Testis (tissue), 2 donors: ENCODE measurements around the gene SLC15A4.
"Not testable (repeated sequence)": the region's sequence is repeated elsewhere in the genome, so short reads cannot be mapped to it uniquely, and the experiment has no call there.

ENCODE experiments used
- POLR2A ChIP-seq: fragments of 450-650 bp; IDR thresholded peaks from one replicate; pipeline ENCODE4 v1.6.1; 2017; ENCODE audit warnings: antibody characterized with exemption, mild to moderate bottlenecking, moderate library complexity
- TF ChIP-seq, protein P1 (sequence below), 3 experiments: fragments of 450-650 bp in 2 of 3; fragments of 200-600 bp in 1 of 3; sonication (generic) in 1 of 3; IDR thresholded peaks; one replicate each; pipeline ENCODE4 v1.5.1; 2016 to 2019; ENCODE audit warnings: antibody characterized with exemption in 3 of 3, mild to moderate bottlenecking in 2 of 3, moderate library complexity in 1 of 3

DNA sequence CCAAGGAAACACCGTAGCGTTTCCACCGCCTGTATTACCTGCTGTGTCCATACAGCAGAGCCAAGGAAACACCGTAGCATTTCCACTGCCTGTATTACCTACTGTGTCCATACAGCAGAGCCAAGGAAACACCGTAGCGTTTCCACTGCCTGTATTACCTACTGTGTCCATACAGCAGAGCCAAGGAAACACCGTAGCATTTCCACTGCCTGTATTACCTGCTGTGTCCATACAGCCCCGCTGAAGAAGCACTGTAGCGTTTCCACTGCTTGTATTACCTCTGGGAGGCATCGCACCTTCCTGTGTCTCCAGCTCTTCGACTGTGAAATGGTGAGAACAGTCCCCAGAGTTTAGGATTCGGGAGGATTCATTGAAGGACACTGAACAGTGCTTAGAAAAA, 16.1 kb upstream of the SLC15A4 start:
- TF ChIP-seq, protein P1, sequence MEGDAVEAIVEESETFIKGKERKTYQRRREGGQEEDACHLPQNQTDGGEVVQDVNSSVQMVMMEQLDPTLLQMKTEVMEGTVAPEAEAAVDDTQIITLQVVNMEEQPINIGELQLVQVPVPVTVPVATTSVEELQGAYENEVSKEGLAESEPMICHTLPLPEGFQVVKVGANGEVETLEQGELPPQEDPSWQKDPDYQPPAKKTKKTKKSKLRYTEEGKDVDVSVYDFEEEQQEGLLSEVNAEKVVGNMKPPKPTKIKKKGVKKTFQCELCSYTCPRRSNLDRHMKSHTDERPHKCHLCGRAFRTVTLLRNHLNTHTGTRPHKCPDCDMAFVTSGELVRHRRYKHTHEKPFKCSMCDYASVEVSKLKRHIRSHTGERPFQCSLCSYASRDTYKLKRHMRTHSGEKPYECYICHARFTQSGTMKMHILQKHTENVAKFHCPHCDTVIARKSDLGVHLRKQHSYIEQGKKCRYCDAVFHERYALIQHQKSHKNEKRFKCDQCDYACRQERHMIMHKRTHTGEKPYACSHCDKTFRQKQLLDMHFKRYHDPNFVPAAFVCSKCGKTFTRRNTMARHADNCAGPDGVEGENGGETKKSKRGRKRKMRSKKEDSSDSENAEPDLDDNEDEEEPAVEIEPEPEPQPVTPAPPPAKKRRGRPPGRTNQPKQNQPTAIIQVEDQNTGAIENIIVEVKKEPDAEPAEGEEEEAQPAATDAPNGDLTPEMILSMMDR (IDR thresholded peaks at IDR 0.05) = not testable (repeated sequence)
- TF ChIP-seq POLR2A = not testable (repeated sequence)
